GM23338 (cell line): ENCODE measurements around the gene FLYWCH1.

ENCODE experiments used
- CREB1 ChIP-seq: fragments of 250-450 bp; sonication (Bioruptor Pico); IDR thresholded peaks from 2 replicates; pipeline ENCODE4 v1.5.0; 2020; ENCODE audit warnings: low read depth, mild to moderate bottlenecking, moderate library complexity
- CTCF ChIP-seq, 2 experiments: fragments of 200-600 bp in 1 of 2; sonication (generic) in 1 of 2; conservative IDR thresholded peaks; 2 replicates each; pipeline versions ENCODE4 v1.5.1 to v1.6.1; 2016 to 2017; ENCODE audit warnings: antibody characterized with exemption in 2 of 2, low read depth in 2 of 2, mild to moderate bottlenecking in 2 of 2, moderate library complexity in 1 of 2
- ETS1 ChIP-seq: IDR thresholded peaks from 2 replicates; pipeline ENCODE4 v1.6.1; 2016; ENCODE audit warnings: antibody characterized with exemption
- EZH2 ChIP-seq: fragments of 200-600 bp; sonication (generic); IDR thresholded peaks from one replicate; pipeline ENCODE4 v1.8.0; 2017; ENCODE audit warnings: antibody characterized with exemption, mild to moderate bottlenecking, low read depth; ENCODE audit not compliant: unreplicated experiment
- EZH2phosphoT487 ChIP-seq: fragments of 200-600 bp; sonication (generic); IDR thresholded peaks from one replicate; pipeline ENCODE4 v1.8.1; 2018; ENCODE audit warnings: antibody characterized with exemption; ENCODE audit not compliant: unreplicated experiment
- JUNB ChIP-seq: IDR thresholded peaks from one replicate; pipeline ENCODE4 v1.6.1; 2016; ENCODE audit warnings: antibody characterized with exemption; ENCODE audit not compliant: unreplicated experiment
- POLR2AphosphoS5 ChIP-seq: IDR thresholded peaks from 2 replicates; pipeline ENCODE4 v1.6.1; 2016; ENCODE audit warnings: antibody characterized with exemption, low read depth
- REST ChIP-seq: IDR thresholded peaks from one replicate; pipeline ENCODE4 v1.6.1; 2018; ENCODE audit warnings: antibody characterized with exemption; ENCODE audit not compliant: unreplicated experiment
- STAT1 ChIP-seq: IDR thresholded peaks from one replicate; pipeline ENCODE4 v1.6.1; 2016; ENCODE audit warnings: antibody characterized with exemption; ENCODE audit not compliant: unreplicated experiment
- ZNF114 ChIP-seq: fragments of 250-450 bp; sonication (Bioruptor Pico); IDR thresholded peaks from 2 replicates; pipeline ENCODE4 v1.5.0; 2020; ENCODE audit warnings: mild to moderate bottlenecking, moderate library complexity
- ZNF331 ChIP-seq: fragments of 250-450 bp; sonication (Bioruptor Pico); IDR thresholded peaks from 2 replicates; pipeline ENCODE4 v1.5.0; 2020; ENCODE audit warnings: low read depth, mild to moderate bottlenecking, moderate library complexity
- ZNF462 ChIP-seq: fragments of 250-450 bp; sonication (Bioruptor Pico); IDR thresholded peaks from 2 replicates; pipeline ENCODE4 v1.5.0; 2020; ENCODE audit warnings: mild to moderate bottlenecking, moderate library complexity

GRCh38 chr16:2929693-2930092, 18.0 kb downstream of the FLYWCH1 start:
- TF ChIP-seq CTCF (conservative IDR thresholded peaks at IDR 0.05; ENCODE audit: low read depth in 2 of 2) (no peak), EZH2phosphoT487 (no peak), JUNB (no peak), POLR2AphosphoS5 (no peak), REST (no peak), CREB1 (CRISPR knock-in tag) (no peak), STAT1 (no peak), EZH2 (no peak), ZNF331 (CRISPR knock-in tag) (no peak), ETS1 (no peak), ZNF114 (CRISPR knock-in tag) (no peak), ZNF462 (CRISPR knock-in tag) (no peak)
